ENCODE data around the gene FAM120B.

The FAM120B gene

DNA sequence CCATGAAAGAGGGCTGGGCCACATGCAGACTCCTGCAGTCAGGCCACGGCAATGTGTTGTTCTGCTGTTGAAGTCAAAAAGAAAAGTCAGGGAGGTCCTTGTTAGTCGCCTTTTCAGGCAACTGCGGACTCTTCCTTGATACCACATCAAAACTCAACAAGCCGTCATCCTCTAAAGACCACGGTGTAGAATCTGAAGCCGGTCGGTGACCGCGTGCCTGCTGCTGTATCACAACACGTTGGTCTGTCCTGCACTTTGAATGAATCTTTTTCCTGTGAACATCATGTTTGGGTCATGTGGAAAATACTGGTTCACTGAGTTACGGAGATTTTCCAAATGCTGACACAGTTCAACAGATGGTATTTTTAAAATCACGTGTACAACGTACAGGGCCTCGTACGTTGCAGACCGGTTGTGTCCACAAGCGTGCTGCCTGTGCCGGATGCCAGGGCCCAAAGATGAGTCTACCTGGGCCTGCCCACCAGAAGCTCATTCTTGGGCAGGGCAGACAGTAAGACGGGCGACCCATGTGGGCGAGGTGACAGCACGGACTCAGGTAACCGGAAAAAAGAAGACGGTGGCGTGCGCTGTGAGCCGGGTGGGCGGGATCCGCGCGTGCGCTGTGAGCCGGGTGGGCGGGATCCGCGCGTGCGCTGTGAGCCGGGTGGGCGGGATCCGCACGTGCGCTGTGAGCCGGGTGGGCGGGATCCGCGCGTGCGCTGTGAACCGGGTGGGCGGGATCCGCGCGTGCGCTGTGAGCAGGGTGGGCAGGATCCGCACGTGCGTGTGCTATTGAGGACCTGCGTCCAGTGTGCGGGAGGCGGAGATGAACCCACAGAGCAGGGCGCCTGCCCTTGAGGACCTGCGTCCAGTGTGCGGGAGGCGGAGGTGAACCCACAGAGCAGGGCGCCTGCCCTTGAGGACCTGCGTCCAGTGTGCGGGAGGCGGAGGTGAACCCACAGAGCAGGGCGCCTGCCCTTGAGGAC is 114.5 kb downstream of the FAM120B start:
- H3K9ac ChIP-seq (ENCODE audit: low read depth, low read length): no peak overlapping the region
- no peak overlapping the region for H3K4me2 ChIP-seq (ENCODE audit: low read length)
- H3K4me3 ChIP-seq (ENCODE audit: low read length): no peak overlapping the region
- no peaks in the 10 kb centered on the region for H3K27me3 ChIP-seq (ENCODE audit: control insufficient read depth, insufficient read depth, low read length)
- H3K36me3 ChIP-seq (ENCODE audit: insufficient read depth, low read length): no peaks in the 10 kb centered on the region
- H3K4me1 ChIP-seq (ENCODE audit: control insufficient read depth, insufficient read depth, low read length): no peaks in the 10 kb centered on the region
- H3K9me3 ChIP-seq (replicated peaks; ENCODE audit: low read length): no peaks in the 10 kb centered on the region

DNA sequence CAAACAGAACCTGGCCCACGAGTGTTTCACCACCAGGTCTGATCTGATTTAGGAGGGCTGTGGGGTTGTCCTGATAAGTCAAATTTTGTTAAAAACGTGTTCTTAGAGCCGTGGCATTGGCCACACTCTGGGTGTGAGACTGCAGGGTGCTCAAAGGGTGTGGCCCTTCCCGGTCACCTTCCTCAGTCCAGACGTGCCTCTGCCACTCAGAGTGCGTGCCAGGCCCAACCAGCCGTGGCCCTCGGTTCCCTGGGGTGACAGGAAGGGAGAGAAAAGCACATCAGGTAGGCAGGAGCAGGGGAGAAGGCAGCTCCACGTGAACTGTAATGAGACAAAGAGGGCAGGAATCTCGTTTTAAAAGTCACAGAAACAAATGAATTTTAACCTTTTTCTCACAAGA is 115.4 kb downstream of the FAM120B start:
- Histone ChIP-seq H3K27me3 (ENCODE audit: control insufficient read depth, insufficient read depth, low read length) (no peaks in the 10 kb centered on the region), H3K9me3 (replicated peaks; ENCODE audit: low read length) (no peaks in the 10 kb centered on the region), H3K4me3 (ENCODE audit: low read length) (no peak overlapping the region), H3K36me3 (ENCODE audit: insufficient read depth, low read length) (no peaks in the 10 kb centered on the region), H3K9ac (ENCODE audit: low read depth, low read length) (no peak overlapping the region), H3K4me1 (ENCODE audit: control insufficient read depth, insufficient read depth, low read length) (no peaks in the 10 kb centered on the region), H3K4me2 (ENCODE audit: low read length) (no peak overlapping the region)

DNA sequence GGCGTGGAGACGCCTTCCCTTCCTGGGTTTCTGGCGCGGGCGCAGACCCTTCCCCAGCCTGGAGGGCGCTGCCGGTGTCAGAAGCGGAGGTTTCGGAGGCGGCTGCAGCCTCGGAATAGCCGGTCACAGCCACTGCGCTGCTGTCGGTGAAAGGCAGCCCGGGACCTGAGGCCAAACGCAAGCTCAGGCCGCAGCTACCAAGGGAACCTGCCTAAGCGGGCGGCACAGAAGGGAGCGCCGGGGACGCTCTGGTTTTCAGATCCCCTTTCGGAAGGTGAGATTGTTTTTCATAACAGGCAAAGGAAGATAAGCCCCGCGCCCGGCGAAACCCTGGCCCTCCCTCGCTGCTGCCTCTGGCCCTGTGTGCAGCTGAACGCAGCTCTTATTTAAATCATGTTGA is 116.5 kb downstream of the FAM120B start:
- Histone ChIP-seq H3K4me2 (ENCODE audit: low read length) (no peak overlapping the region), H3K9me3 (replicated peaks; ENCODE audit: low read length) (no peaks in the 10 kb centered on the region), H3K4me3 (ENCODE audit: low read length) (no peak overlapping the region), H3K36me3 (ENCODE audit: insufficient read depth, low read length) (no peaks in the 10 kb centered on the region), H3K27me3 (ENCODE audit: control insufficient read depth, insufficient read depth, low read length) (no peaks in the 10 kb centered on the region), H3K9ac (ENCODE audit: low read depth, low read length) (no peak overlapping the region), H3K4me1 (ENCODE audit: control insufficient read depth, insufficient read depth, low read length) (no peaks in the 10 kb centered on the region)

DNA sequence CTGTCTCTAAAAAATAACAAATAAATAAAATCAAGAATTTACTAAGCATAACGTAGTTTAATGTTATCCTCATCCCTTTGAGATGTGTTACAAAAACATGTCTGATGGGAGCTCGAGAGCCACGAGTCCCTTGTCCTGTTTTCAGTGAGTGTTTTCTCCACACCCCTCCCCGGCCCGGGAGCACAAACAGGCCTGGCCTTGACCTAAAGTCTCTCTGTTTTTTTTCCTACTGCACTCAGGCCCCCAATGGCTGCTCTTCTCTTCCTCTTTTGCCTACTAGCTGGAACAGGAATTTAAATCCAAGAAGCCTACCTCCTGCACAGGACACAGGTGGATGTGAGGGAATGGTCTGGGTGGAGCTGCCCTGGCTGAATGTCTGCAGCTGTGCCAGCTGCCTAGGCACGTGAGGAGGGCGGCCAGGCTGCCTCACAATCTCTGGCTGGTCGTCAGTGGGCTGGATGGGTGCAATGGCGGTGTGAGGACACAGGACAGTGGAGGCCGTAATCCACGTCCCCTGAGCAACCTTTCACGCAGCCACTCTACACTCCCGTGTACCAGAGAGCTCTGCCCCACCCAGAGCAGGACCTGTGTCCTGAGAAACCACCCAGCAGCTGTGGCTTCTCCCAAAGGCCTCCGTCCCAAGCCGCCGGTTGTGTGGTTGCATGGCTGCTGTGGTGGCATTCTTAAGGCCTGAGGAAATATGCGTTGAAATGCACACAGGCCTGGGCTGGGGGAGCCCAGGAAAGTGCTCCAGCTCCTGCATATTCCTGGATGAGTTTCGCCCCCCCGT is 117.5 kb downstream of the FAM120B start:
- Histone ChIP-seq H3K4me1 (ENCODE audit: control insufficient read depth, insufficient read depth, low read length) (no peaks in the 10 kb centered on the region), H3K36me3 (ENCODE audit: insufficient read depth, low read length) (no peaks in the 10 kb centered on the region), H3K9me3 (replicated peaks; ENCODE audit: low read length) (no peaks in the 10 kb centered on the region), H3K9ac (ENCODE audit: low read depth, low read length) (no peak overlapping the region), H3K4me3 (ENCODE audit: low read length) (no peak overlapping the region), H3K4me2 (ENCODE audit: low read length) (no peak overlapping the region), H3K27me3 (ENCODE audit: control insufficient read depth, insufficient read depth, low read length) (no peaks in the 10 kb centered on the region)

DNA sequence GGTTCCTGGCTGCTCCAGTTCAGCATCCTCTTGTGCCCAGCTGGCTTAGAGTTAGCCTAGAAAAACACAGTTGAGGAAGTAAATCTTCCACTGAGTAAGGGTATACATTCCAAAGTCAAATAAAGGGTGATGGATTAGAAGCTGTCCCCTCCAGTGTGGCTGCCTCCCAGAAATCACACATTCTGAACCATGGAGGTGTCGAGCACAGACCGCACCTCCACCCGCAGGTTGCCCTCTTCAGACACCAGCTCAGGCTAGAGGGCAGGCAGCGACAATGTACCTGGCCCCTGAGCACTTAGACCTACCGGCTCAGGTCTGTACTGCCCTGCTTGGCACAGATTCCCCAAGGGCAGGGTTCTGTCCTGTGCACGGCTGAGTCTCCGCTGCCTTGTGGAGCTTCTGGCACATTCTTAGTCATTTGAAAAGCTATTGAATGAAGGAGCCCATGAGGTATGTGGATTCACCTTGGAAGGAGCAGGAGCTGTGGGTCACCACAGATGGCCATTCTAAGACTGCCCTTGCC is 118.1 kb downstream of the FAM120B start:
- H3K36me3 ChIP-seq (ENCODE audit: insufficient read depth, low read length): no peaks in the 10 kb centered on the region
- H3K9me3 ChIP-seq (replicated peaks; ENCODE audit: low read length): no peaks in the 10 kb centered on the region
- H3K4me1 ChIP-seq (ENCODE audit: control insufficient read depth, insufficient read depth, low read length): no peaks in the 10 kb centered on the region
- no peaks in the 10 kb centered on the region for H3K27me3 ChIP-seq (ENCODE audit: control insufficient read depth, insufficient read depth, low read length)
- no peak overlapping the region for H3K4me2 ChIP-seq (ENCODE audit: low read length)
- no peak overlapping the region for H3K9ac ChIP-seq (ENCODE audit: low read depth, low read length)
- no peak overlapping the region for H3K4me3 ChIP-seq (ENCODE audit: low read length)

DNA sequence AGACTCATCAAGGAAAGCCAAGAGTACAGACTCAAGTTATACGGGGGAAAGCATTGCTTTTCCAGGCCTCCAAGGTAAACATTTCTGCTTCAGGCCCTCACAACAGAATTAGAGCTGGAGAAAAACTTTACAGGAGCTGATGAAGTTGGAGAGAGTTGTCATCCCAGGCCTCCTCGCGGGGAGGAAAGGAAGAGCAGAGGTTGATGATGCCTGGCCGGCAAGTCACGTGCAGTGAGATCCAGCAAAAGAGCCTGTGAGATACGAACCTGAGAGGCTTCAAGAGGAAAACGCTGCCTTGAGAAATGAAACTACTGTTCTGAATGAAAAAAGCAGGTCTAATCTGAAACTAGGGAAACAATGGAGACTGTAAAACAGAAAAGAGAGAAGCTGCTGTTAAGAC is 122.9 kb downstream of the FAM120B start:
- H3K27me3 ChIP-seq (ENCODE audit: control insufficient read depth, insufficient read depth, low read length): no peaks in the 10 kb centered on the region
- H3K4me3 ChIP-seq (ENCODE audit: low read length): no peak overlapping the region
- no peaks in the 10 kb centered on the region for H3K9me3 ChIP-seq (replicated peaks; ENCODE audit: low read length)
- no peaks in the 10 kb centered on the region for H3K4me1 ChIP-seq (ENCODE audit: control insufficient read depth, insufficient read depth, low read length)
- H3K4me2 ChIP-seq (ENCODE audit: low read length): no peak overlapping the region
- H3K36me3 ChIP-seq (ENCODE audit: insufficient read depth, low read length): no peaks in the 10 kb centered on the region
- H3K9ac ChIP-seq (ENCODE audit: low read depth, low read length): no peak overlapping the region

DNA sequence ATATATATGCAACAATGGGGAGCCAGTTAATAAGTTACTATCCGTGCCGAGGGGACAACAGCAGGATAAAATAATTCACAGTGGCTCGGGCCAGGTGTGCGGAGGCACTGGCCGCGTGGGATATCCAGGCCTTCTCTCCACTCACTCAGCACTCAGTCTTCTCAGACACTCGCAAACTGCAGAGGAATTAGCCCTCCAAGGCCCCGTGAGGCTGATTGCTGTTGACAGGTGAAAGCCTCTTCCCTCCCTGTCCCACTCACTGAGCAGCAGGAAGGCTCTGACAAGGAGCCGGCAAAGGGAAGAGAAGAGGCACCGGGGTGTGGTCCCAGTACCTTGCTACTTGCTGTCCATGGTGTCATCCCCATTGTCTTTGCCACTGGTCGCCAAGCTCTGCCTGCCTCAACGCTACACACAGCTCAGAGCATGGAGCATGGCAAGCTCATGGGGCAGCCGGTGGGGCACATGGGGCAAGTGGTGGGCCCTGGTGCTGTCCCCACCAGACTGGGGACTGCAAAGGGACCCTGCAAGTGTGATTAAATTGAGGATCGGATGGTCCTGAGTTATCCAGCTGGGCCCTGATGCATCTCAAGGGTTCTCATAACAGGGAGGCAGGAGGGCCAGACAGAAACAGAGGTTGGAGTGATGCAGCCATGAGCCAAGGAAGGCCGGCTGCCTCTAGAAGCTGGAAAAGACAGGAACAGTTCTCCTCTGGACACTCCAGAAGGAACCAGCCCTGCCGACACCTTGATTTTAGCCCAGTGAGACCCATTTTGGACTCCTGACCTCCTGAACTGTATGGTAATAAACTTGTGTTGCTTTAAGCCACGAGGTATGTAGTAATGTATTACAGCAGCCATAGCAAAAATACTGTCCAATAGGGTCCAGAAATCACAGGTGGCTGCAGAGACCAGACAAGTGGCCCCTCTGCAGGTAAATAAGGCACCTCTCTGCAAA is 126.9 kb downstream of the FAM120B start:
- no peaks in the 10 kb centered on the region for H3K36me3 ChIP-seq (ENCODE audit: insufficient read depth, low read length)
- no peaks in the 10 kb centered on the region for H3K9me3 ChIP-seq (replicated peaks; ENCODE audit: low read length)
- peaks cover 11% of the 10 kb centered on the region for H3K4me1 ChIP-seq (ENCODE audit: control insufficient read depth, insufficient read depth, low read length)
- no peaks in the 10 kb centered on the region for H3K27me3 ChIP-seq (ENCODE audit: control insufficient read depth, insufficient read depth, low read length)
- no peak overlapping the region for H3K4me3 ChIP-seq (ENCODE audit: low read length)
- no peak overlapping the region for H3K9ac ChIP-seq (ENCODE audit: low read depth, low read length)
- H3K4me2 ChIP-seq (ENCODE audit: low read length): no peak overlapping the region

DNA sequence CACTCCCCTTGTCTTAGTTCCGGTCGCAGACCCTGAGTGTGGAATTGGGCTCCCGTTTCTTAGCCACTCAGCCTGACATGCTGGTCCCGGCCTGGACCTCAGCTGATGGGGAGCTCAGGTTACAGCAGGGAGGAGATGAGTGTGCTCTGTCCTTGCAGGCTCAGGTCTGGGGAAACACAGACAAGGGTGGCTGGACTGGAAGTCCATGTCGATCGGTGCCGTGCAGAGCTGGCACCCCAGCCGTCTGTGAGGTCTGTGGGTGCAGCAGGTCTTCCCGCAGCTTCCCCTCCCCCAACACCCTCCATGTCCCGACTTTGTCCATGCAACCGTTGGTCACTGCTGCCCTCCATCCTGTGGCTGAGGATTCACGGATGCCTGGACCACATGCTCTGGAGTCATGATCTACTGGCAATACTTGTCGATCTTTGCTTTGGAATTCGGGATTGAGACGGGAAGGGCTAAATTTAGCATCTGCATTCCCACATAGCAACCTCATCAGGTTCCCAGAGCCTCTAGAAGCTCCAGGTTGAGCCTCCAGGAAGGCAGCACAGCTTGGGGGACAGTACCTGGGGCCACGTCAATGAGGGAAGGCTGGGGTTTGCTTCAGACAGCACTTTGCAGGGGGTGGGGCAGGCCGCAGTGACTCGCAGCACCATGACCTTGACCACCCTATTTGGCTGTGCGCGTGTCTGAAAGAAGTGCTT is 127.7 kb downstream of the FAM120B start:
- no peaks in the 10 kb centered on the region for H3K27me3 ChIP-seq (ENCODE audit: control insufficient read depth, insufficient read depth, low read length)
- no peak overlapping the region for H3K4me2 ChIP-seq (ENCODE audit: low read length)
- H3K36me3 ChIP-seq (ENCODE audit: insufficient read depth, low read length): no peaks in the 10 kb centered on the region
- H3K9me3 ChIP-seq (replicated peaks; ENCODE audit: low read length): no peaks in the 10 kb centered on the region
- H3K9ac ChIP-seq (ENCODE audit: low read depth, low read length): no peak overlapping the region
- no peak overlapping the region for H3K4me3 ChIP-seq (ENCODE audit: low read length)
- H3K4me1 ChIP-seq (ENCODE audit: control insufficient read depth, insufficient read depth, low read length): peaks cover 16% of the 10 kb centered on the region

DNA sequence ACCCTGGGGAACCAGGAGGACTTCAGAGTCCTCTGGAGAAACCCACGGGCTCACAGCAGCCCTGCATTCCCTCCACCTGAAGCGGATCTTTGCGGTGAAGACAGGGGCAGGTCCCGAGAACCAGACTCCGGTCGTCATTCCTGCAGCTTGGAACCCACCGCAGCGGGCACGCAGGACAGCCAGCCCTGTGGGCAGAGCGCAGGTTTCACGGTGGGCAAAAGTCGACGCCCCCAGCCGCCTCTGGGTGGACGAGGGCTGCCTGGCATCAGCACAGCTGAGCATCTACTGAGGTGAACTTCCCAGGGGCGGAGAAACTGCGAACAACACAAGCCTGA is 128.2 kb downstream of the FAM120B start:
- no peaks in the 10 kb centered on the region for H3K27me3 ChIP-seq (ENCODE audit: control insufficient read depth, insufficient read depth, low read length)

DNA sequence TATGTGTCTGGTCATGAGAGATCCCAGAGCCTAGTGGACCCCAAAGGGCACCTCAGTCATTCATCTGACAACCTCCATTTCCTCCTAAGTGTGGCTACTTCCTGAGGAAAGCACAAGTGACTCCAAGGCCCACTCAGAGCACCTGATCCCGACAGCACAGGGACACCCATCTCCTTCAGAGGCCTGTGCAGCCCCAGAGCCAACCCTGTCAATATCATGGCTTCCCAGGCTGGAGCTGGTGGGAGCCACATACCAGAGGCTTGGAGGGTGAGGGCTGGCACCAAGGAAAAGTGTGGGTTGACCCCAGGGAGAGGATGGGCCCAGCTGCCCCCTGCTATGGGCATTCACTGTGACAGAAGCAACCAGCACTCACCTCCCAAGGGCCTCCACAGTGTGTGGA is 129.2 kb downstream of the FAM120B start:
- Histone ChIP-seq H3K4me3 (ENCODE audit: low read length) (no peak overlapping the region), H3K9me3 (replicated peaks; ENCODE audit: low read length) (no peaks in the 10 kb centered on the region), H3K36me3 (ENCODE audit: insufficient read depth, low read length) (no peaks in the 10 kb centered on the region), H3K4me1 (ENCODE audit: control insufficient read depth, insufficient read depth, low read length) (peaks cover 31% of the 10 kb centered on the region), H3K4me2 (ENCODE audit: low read length) (no peak overlapping the region), H3K9ac (ENCODE audit: low read depth, low read length) (no peak overlapping the region), H3K27me3 (ENCODE audit: control insufficient read depth, insufficient read depth, low read length) (no peaks in the 10 kb centered on the region)

More for the DNA sequence above, 128.2 kb downstream of the FAM120B start:
- Histone ChIP-seq H3K9me3 (replicated peaks; ENCODE audit: low read length) (no peaks in the 10 kb centered on the region), H3K4me1 (ENCODE audit: control insufficient read depth, insufficient read depth, low read length) (peaks cover 21% of the 10 kb centered on the region), H3K4me3 (ENCODE audit: low read length) (no peak overlapping the region), H3K9ac (ENCODE audit: low read depth, low read length) (no peak overlapping the region), H3K36me3 (ENCODE audit: insufficient read depth, low read length) (no peaks in the 10 kb centered on the region), H3K4me2 (ENCODE audit: low read length) (no peak overlapping the region)
